ENCODE measurements around the gene PTPRZ1. TPM values are rescaled to one million over a fixed set of nuclear protein-coding genes. Genes with fewer than 3 reads are reported as not detected.

The PTPRZ1 gene
- total RNA-seq, 1 experiment from 2014 or later = not detected

DNA sequence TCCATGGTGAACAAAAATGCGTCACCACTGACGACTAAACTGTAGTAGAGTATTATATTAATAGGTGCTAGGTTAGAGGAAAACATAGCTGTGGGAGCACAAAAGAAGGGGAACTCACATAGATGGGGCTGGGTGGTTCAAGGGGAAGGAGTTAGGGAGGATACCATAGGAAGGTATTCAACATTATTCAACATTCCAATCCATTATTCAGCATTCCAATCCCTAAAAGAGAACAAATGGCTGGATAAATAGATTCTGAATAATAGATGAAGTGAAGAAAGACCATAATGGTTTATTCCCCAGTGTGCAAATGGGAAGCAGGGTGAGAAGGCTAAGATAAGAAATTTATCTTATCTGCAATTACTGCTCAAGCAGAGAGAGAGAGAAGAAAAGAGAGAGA lies 209.7 kb downstream of the PTPRZ1 start:
- intact Hi-C loops (cut with micrococcal nuclease) = no loop called here
- H3K27me3 ChIP-seq (ENCODE audit: low read length) = no peaks in the 10 kb centered on the region
- H3F3A ChIP-seq (ENCODE audit: low read length, unreplicated experiment) = no peaks in the 10 kb centered on the region
- no peak overlapping the region for H3K9ac ChIP-seq (ENCODE audit: low read length)
- no peak for TF ChIP-seq EZH2phosphoT487 (IDR thresholded peaks at IDR 0.05; ENCODE audit: borderline replicate concordance, low read length)
- no peaks in the 10 kb centered on the region for H3K9me2 ChIP-seq (replicated peaks; ENCODE audit: low read length)
- no peak for ATAC-seq
- H3K27ac ChIP-seq (ENCODE audit: low read length) = no peak overlapping the region
- no peaks in the 10 kb centered on the region for H3K79me2 ChIP-seq (ENCODE audit: low read length)
- H4K20me1 ChIP-seq (ENCODE audit: low read length) = no peaks in the 10 kb centered on the region
- H2AFZ ChIP-seq (ENCODE audit: low read length) = no peak overlapping the region
- no peak for DNase-seq
- no peaks in the 10 kb centered on the region for H3K9me3 ChIP-seq (ENCODE audit: low read length)
- ChIA-PET CTCF (no interaction called here), POLR2A (ENCODE audit: unreplicated experiment) (no interaction called here)
- no peak overlapping the region for H3K4me2 ChIP-seq (ENCODE audit: low read length)
- H3K4me3 ChIP-seq (ENCODE audit: low read length) = no peak overlapping the region
- no peaks in the 10 kb centered on the region for H3K4me1 ChIP-seq (ENCODE audit: insufficient read depth, low read length)
- no peaks in the 10 kb centered on the region for H3K36me3 ChIP-seq (ENCODE audit: low read depth, low read length)
- no TSS peak for BruUV-seq (replicated peaks)

DNA sequence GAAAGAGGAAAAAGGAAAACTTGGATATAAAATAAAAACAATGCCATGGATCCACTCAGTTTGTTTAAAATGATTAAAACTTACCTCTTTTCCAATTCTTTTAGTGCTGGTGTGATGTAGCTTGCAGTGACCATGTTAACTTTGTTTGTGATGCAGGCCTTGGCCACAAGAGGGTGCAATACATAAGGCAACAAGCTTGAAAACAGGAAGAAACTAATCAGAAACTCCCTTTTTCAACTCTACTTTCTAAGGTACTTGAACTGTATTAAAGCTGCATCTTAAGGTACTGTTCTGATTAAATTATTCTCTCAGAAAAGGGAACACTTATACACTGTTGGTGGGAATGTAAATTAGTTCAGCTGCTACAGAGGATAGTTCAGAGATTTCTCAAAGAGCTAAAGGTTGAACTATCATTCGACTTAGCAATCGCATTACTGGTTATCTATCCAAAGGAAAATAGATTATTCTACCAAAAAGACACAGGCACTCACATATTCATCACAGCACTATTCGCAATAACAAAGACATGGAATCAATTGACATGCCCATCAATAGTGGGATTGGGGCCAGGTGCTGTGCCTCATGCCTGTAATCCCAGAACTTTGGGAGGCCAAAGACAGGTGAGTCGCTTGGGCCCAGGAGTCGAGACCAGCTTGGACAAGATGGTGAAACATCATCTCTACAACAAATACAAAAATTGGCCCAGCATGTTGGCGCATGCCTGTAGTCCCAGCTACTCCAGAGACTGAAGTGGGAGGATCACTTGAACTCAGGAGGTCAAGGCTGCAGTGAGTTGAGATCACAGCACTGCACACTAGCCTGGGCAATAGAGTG lies 220.2 kb downstream of the PTPRZ1 start:
- Histone ChIP-seq H3K9ac (ENCODE audit: low read length) (no peak overlapping the region), H3K4me2 (ENCODE audit: low read length) (no peak overlapping the region), H3K79me2 (ENCODE audit: low read length) (no peaks in the 10 kb centered on the region), H3K9me2 (replicated peaks; ENCODE audit: low read length) (no peaks in the 10 kb centered on the region), H2AFZ (ENCODE audit: low read length) (no peak overlapping the region), H3K27me3 (ENCODE audit: low read length) (no peaks in the 10 kb centered on the region), H3F3A (ENCODE audit: low read length, unreplicated experiment) (no peaks in the 10 kb centered on the region), H3K4me1 (ENCODE audit: insufficient read depth, low read length) (no peaks in the 10 kb centered on the region), H3K27ac (ENCODE audit: low read length) (no peak overlapping the region), H3K4me3 (ENCODE audit: low read length) (no peak overlapping the region), H3K36me3 (ENCODE audit: low read depth, low read length) (no peaks in the 10 kb centered on the region), H3K9me3 (ENCODE audit: low read length) (no peaks in the 10 kb centered on the region), H4K20me1 (ENCODE audit: low read length) (no peaks in the 10 kb centered on the region)
- no TSS peak for BruUV-seq (replicated peaks)
- TF ChIP-seq, protein P1, sequence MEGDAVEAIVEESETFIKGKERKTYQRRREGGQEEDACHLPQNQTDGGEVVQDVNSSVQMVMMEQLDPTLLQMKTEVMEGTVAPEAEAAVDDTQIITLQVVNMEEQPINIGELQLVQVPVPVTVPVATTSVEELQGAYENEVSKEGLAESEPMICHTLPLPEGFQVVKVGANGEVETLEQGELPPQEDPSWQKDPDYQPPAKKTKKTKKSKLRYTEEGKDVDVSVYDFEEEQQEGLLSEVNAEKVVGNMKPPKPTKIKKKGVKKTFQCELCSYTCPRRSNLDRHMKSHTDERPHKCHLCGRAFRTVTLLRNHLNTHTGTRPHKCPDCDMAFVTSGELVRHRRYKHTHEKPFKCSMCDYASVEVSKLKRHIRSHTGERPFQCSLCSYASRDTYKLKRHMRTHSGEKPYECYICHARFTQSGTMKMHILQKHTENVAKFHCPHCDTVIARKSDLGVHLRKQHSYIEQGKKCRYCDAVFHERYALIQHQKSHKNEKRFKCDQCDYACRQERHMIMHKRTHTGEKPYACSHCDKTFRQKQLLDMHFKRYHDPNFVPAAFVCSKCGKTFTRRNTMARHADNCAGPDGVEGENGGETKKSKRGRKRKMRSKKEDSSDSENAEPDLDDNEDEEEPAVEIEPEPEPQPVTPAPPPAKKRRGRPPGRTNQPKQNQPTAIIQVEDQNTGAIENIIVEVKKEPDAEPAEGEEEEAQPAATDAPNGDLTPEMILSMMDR (conservative IDR thresholded peaks at IDR 0.05; ENCODE audit: low read depth, low read length) = peak; percentile 83
- TF ChIP-seq EZH2phosphoT487 (IDR thresholded peaks at IDR 0.05; ENCODE audit: borderline replicate concordance, low read length) = no peak
- DNase-seq (peak; percentile 71), ATAC-seq (peak; percentile 50)
- POLR2A ChIA-PET (ENCODE audit: unreplicated experiment) = no interaction called here
- intact Hi-C loops (cut with micrococcal nuclease) = loop anchor here (1.0 to 2.0 kb wide), 2 partner anchors 126 to 436 kb away; no protein-coding TSS in a partner anchor
- CTCF ChIA-PET = interaction anchor here (0.5 to 0.6 kb wide), 5 partner anchors 14 to 437 kb away, joined by 3 to 5 read pairs (median 3); partner anchors contain the start of gene FEZF1

DNA sequence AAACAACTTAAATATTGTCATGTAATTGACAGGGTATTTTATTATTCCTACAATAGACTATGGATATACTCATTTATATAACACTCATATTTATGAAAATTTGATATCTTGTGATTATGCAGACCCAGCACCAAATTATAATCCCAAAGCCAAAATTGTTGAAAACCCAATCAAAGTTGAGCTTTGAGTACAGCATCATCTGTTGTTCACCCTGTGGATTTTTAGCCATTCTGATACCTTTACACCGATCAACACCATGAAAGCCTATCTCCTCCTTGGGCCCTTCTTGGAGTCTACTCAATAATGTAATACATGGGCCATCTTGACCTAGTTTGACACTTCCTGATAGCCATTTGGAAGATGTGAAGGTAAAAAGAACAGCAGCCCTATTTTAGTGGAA lies 221.6 kb downstream of the PTPRZ1 start:
- no peaks in the 10 kb centered on the region for H3K79me2 ChIP-seq (ENCODE audit: low read length)
- no peak overlapping the region for H3K4me3 ChIP-seq (ENCODE audit: low read length)
- no peak overlapping the region for H2AFZ ChIP-seq (ENCODE audit: low read length)
- H3K36me3 ChIP-seq (ENCODE audit: low read depth, low read length) = no peaks in the 10 kb centered on the region
- H3K9me3 ChIP-seq (ENCODE audit: low read length) = no peaks in the 10 kb centered on the region
- POLR2A ChIA-PET (ENCODE audit: unreplicated experiment) = no interaction called here
- no peaks in the 10 kb centered on the region for H3K27me3 ChIP-seq (ENCODE audit: low read length)
- no peak overlapping the region for H3K27ac ChIP-seq (ENCODE audit: low read length)
- no peaks in the 10 kb centered on the region for H4K20me1 ChIP-seq (ENCODE audit: low read length)
- no peaks in the 10 kb centered on the region for H3K9me2 ChIP-seq (replicated peaks; ENCODE audit: low read length)
- H3K4me2 ChIP-seq (ENCODE audit: low read length) = no peak overlapping the region
- intact Hi-C loops (cut with micrococcal nuclease) = no loop called here
- no peaks in the 10 kb centered on the region for H3F3A ChIP-seq (ENCODE audit: low read length, unreplicated experiment)
- no TSS peak for BruUV-seq (replicated peaks)
- H3K4me1 ChIP-seq (ENCODE audit: insufficient read depth, low read length) = no peaks in the 10 kb centered on the region
- no peak for DNase-seq
- ATAC-seq = no peak
- TF ChIP-seq EZH2phosphoT487 (IDR thresholded peaks at IDR 0.05; ENCODE audit: borderline replicate concordance, low read length) = no peak
- TF ChIP-seq, protein P1 (conservative IDR thresholded peaks at IDR 0.05; ENCODE audit: low read depth, low read length) = no peak
- no peak overlapping the region for H3K9ac ChIP-seq (ENCODE audit: low read length)
- CTCF ChIA-PET = no interaction called here
